Occipital lobe (tissue), 2 donors: ENCODE data around the gene USP33. TPM values are rescaled to one million over a fixed set of nuclear protein-coding genes. Genes with fewer than 3 reads are reported as not detected.
"Not testable (repeated sequence)": the region's sequence is repeated elsewhere in the genome, so short reads cannot be mapped to it uniquely, and the experiment has no call there.

Source experiments
- DNase-seq: peaks from one replicate; lab custom pipeline; 2025; lab: John Stamatoyannopoulos, UW
- total RNA-seq: library from RNA; depleted of rRNA; stranded (reverse); fragments of >200 nt; gene quantifications from one replicate; pipeline ENCODE4 v1.2.3, GENCODE V29; 2014

Gene USP33
- total RNA-seq, 1 donor from 2014 or later, result 271 TPM

- DNase-seq, result no peak
Measured at GRCh38 chr1:77741316-77741715, 18.3 kb downstream of the USP33 start.

- no peak for DNase-seq
Measured at GRCh38 chr1:77739235-77739634, 20.4 kb downstream of the USP33 start.

GRCh38 chr1:77732090-77732489, 27.6 kb downstream of the USP33 start:
- DNase-seq, result no peak

GRCh38 chr1:77725706-77726105, 33.9 kb downstream of the USP33 start:
- no peak for DNase-seq

- no peak for DNase-seq
Measured at GRCh38 chr1:77718181-77718580, 41.5 kb downstream of the USP33 start.

- DNase-seq, result no peak
Measured at GRCh38 chr1:77716065-77716464, 43.6 kb downstream of the USP33 start.

- no peak for DNase-seq
Measured at GRCh38 chr1:77709727-77710126, 49.9 kb downstream of the USP33 start.

GRCh38 chr1:77706321-77706720, 53.3 kb downstream of the USP33 start:
- no peak for DNase-seq

GRCh38 chr1:77704736-77705135, 54.9 kb downstream of the USP33 start:
- no peak for DNase-seq

- not testable (repeated sequence) for DNase-seq
Measured at GRCh38 chr1:77699673-77700072, 60.0 kb downstream of the USP33 start.

GRCh38 chr1:77697441-77697840, 62.2 kb downstream of the USP33 start:
- DNase-seq, result no peak

GRCh38 chr1:77688939-77689338, 70.7 kb downstream of the USP33 start:
- DNase-seq, result no peak

- no peak for DNase-seq
Measured at GRCh38 chr1:77687519-77687906, 72.1 kb downstream of the USP33 start.

- no peak for DNase-seq
Measured at GRCh38 chr1:77686796-77687518, 72.7 kb downstream of the USP33 start.

GRCh38 chr1:77683160-77684148, 76.2 kb downstream of the USP33 start:
- peak; percentile 86 for DNase-seq

GRCh38 chr1:77682460-77683159, 77.0 kb downstream of the USP33 start, which contains the start of gene ZZZ3:
Gene ZZZ3, minus strand, starts transcription at chr1:77682658. Its CDS starts 49,304 bp downstream, at chr1:77633354.
- DNase-seq, result peak; percentile 80

- no peak for DNase-seq
Measured at GRCh38 chr1:77680173-77680572, 79.5 kb downstream of the USP33 start.

- DNase-seq, result no peak
Measured at GRCh38 chr1:77678660-77679610, 80.7 kb downstream of the USP33 start.

- not testable (repeated sequence) for DNase-seq
Measured at GRCh38 chr1:77674807-77675206, 84.8 kb downstream of the USP33 start.

- no peak for DNase-seq
Measured at GRCh38 chr1:77673716-77674355, 85.8 kb downstream of the USP33 start.
